Calu3 (cell line): ENCODE results near the gene BMAL1. TPM values are rescaled to one million over a fixed set of nuclear protein-coding genes. Genes with fewer than 3 reads are reported as not detected.

Experiments used
- BruUV-seq: library from RNA; stranded (reverse); fragments of 400-500 nt; replicated peaks from 2 replicates; lab custom pipeline; 2021; lab: Mats Ljungman, UMichigan
- CTCF ChIA-PET: fragments of 300-600 bp; sonication (Branson Sonifier 250); formaldehyde crosslinking; loops from one replicate; lab custom pipeline; 2022; ENCODE audit warnings: antibody characterized with exemption; lab: Charles Lee
- DNase-seq: peaks from one replicate; pipeline ENCODE4 v3.0.0; 2022
- H3K27ac Mint-ChIP-seq: one replicate; pipeline ENCODE4 v1.8.0; 2022; ENCODE audit warnings: mixed read lengths; ENCODE audit not compliant: unreplicated experiment
- H3K27me3 Mint-ChIP-seq: one replicate; pipeline ENCODE4 v1.8.0; 2022; ENCODE audit warnings: mixed read lengths; ENCODE audit not compliant: unreplicated experiment
- H3K36me3 Mint-ChIP-seq: one replicate; pipeline ENCODE4 v1.8.0; 2022; ENCODE audit warnings: mild to moderate bottlenecking, moderate library complexity, mixed read lengths; ENCODE audit not compliant: insufficient read depth, unreplicated experiment
- H3K4me1 Mint-ChIP-seq: one replicate; pipeline ENCODE4 v1.8.0; 2022; ENCODE audit warnings: mild to moderate bottlenecking, low read depth, mixed read lengths; ENCODE audit not compliant: unreplicated experiment
- H3K4me3 Mint-ChIP-seq: one replicate; pipeline ENCODE4 v1.8.0; 2022; ENCODE audit warnings: mild to moderate bottlenecking, low read depth, moderate library complexity, mixed read lengths; ENCODE audit not compliant: unreplicated experiment
- H3K9me3 Mint-ChIP-seq: one replicate; pipeline ENCODE4 v1.8.0; 2022; ENCODE audit warnings: low read depth, mixed read lengths; ENCODE audit not compliant: unreplicated experiment
- CTCF ChIP-seq: fragments of 200-600 bp; IDR thresholded peaks from one replicate; pipeline ENCODE4 v1.8.0; 2022; ENCODE audit warnings: antibody characterized with exemption; ENCODE audit not compliant: unreplicated experiment
- intact Hi-C: fragments of 100-400 bp; cut with micrococcal nuclease; formaldehyde crosslinking; loops from one replicate; pipeline ENCODE4 v1.10.0; 2022; ENCODE audit not compliant: unreplicated experiment
- total RNA-seq: library from RNA; stranded (reverse); gene quantifications from 2 replicates; pipeline ENCODE4 v1.2.3, GENCODE V29; 2022

Gene BMAL1
- total RNA-seq, 1 experiment from 2014 or later, result 10.3 TPM

- H3K9me3 Mint-ChIP-seq, result no peaks in the 10 kb centered on the region
- H3K27me3 Mint-ChIP-seq, result no peaks in the 10 kb centered on the region
- H3K36me3 Mint-ChIP-seq, result no peaks in the 10 kb centered on the region
- no peak overlapping the region for H3K4me3 Mint-ChIP-seq
- TF ChIP-seq CTCF, result no peak
- peaks cover 3% of the 10 kb centered on the region for H3K4me1 Mint-ChIP-seq
- DNase-seq, result no peak
- no TSS peak for BruUV-seq
- CTCF ChIA-PET, result no interaction called here
- H3K27ac Mint-ChIP-seq, result no peak overlapping the region
- intact Hi-C loops, result no loop called here
Observed at GRCh38 chr11:13324709-13325108, 47.1 kb downstream of the BMAL1 start.

GRCh38 chr11:13327421-13327820 lies 49.8 kb downstream of the BMAL1 start:
- Mint-ChIP-seq H3K27ac (no peak overlapping the region), H3K36me3 (no peaks in the 10 kb centered on the region), H3K27me3 (no peaks in the 10 kb centered on the region), H3K4me3 (no peak overlapping the region), H3K4me1 (peaks cover 19% of the 10 kb centered on the region), H3K9me3 (no peaks in the 10 kb centered on the region)
- intact Hi-C loops, result no loop called here
- BruUV-seq, result no TSS peak
- TF ChIP-seq CTCF, result no peak
- CTCF ChIA-PET, result no interaction called here
- no peak for DNase-seq

- Mint-ChIP-seq H3K36me3 (no peaks in the 10 kb centered on the region), H3K27me3 (no peaks in the 10 kb centered on the region), H3K9me3 (no peaks in the 10 kb centered on the region), H3K4me3 (no peak overlapping the region), H3K27ac (no peak overlapping the region), H3K4me1 (peaks cover 28% of the 10 kb centered on the region)
- intact Hi-C loops, result no loop called here
- DNase-seq, result no peak
- CTCF ChIA-PET, result no interaction called here
- BruUV-seq, result no TSS peak
- TF ChIP-seq CTCF, result no peak
Observed at GRCh38 chr11:13328286-13328685, 50.7 kb downstream of the BMAL1 start.

GRCh38 chr11:13329670-13330356 lies 52.2 kb downstream of the BMAL1 start:
- H3K27me3 Mint-ChIP-seq, result no peaks in the 10 kb centered on the region
- TF ChIP-seq CTCF, result no peak
- no peaks in the 10 kb centered on the region for H3K9me3 Mint-ChIP-seq
- no peaks in the 10 kb centered on the region for H3K36me3 Mint-ChIP-seq
- peaks cover 40% of the 10 kb centered on the region for H3K4me1 Mint-ChIP-seq
- no TSS peak for BruUV-seq
- H3K27ac Mint-ChIP-seq, result no peak overlapping the region
- H3K4me3 Mint-ChIP-seq, result no peak overlapping the region
- CTCF ChIA-PET, result no interaction called here
- intact Hi-C loops, result no loop called here
- no peak for DNase-seq
